Spleen (tissue), 7 donors: Measurements from ENCODE around the gene KIAA0586.

ENCODE experiments used
- POLR2AphosphoS5 ChIP-seq, 3 donors: sonication (generic); formaldehyde crosslinking; IDR thresholded peaks; one replicate each; pipeline ENCODE4 v1.5.1; 2017; ENCODE audit warnings: antibody characterized with exemption in 3 of 3
- TF ChIP-seq, protein P1 (sequence below), 11 experiments: fragments of 200-600 bp in 7 of 11; fragments of 450-650 bp in 4 of 11; sonication (generic) in 4 of 11; IDR thresholded peaks in 8 of 11; conservative IDR thresholded peaks in 3 of 11; 1 replicate in 7 of 11; 2 replicates in 4 of 11; pipeline versions ENCODE4 v1.4.0 to v1.8.0; 2016 to 2021; ENCODE audit warnings: antibody characterized with exemption in 11 of 11, inconsistent platforms in 4 of 11, mild to moderate bottlenecking in 1 of 11
- donor health status: DM: no; HTN: no; CAD: no; lungs with moderate emphysema.
- donor health status: DM: no; HTN: no; CAD: no.
- donor health status: DM: no; HTN: no; CAD: no.

GRCh38 chr14:58537004-58537403, 109.5 kb downstream of the KIAA0586 start:
- TF ChIP-seq, protein P1, sequence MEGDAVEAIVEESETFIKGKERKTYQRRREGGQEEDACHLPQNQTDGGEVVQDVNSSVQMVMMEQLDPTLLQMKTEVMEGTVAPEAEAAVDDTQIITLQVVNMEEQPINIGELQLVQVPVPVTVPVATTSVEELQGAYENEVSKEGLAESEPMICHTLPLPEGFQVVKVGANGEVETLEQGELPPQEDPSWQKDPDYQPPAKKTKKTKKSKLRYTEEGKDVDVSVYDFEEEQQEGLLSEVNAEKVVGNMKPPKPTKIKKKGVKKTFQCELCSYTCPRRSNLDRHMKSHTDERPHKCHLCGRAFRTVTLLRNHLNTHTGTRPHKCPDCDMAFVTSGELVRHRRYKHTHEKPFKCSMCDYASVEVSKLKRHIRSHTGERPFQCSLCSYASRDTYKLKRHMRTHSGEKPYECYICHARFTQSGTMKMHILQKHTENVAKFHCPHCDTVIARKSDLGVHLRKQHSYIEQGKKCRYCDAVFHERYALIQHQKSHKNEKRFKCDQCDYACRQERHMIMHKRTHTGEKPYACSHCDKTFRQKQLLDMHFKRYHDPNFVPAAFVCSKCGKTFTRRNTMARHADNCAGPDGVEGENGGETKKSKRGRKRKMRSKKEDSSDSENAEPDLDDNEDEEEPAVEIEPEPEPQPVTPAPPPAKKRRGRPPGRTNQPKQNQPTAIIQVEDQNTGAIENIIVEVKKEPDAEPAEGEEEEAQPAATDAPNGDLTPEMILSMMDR (IDR thresholded peaks at IDR 0.05 in 8 of 11, conservative IDR thresholded peaks at IDR 0.05 in 3 of 11) = no peak
- TF ChIP-seq POLR2AphosphoS5 (IDR thresholded peaks at IDR 0.05) = no peak
